Thyroid gland (tissue), 4 donors: ENCODE measurements around the gene C12orf56.

Experiments
- CTCF ChIP-seq, 6 experiments: fragments of 200-600 bp in 3 of 6; fragments of 450-650 bp in 3 of 6; sonication (generic) in 3 of 6; IDR thresholded peaks; one replicate each; pipeline ENCODE4 v1.5.1; 2016 to 2019; ENCODE audit warnings: antibody characterized with exemption in 6 of 6, mild to moderate bottlenecking in 2 of 6, inconsistent platforms in 1 of 6, moderate library complexity in 1 of 6
- POLR2A ChIP-seq, 2 donors: fragments of 450-650 bp; IDR thresholded peaks; one replicate each; pipeline ENCODE4 v1.6.1; 2017; ENCODE audit warnings: antibody characterized with exemption in 2 of 2, mild to moderate bottlenecking in 2 of 2, moderate library complexity in 1 of 2

- TF ChIP-seq CTCF (IDR thresholded peaks at IDR 0.05) (no peak), POLR2A (IDR thresholded peaks at IDR 0.05) (no peak)
These were observed 29.1 kb upstream of the C12orf56 start for GRCh38 chr12:64419696-64420095.
